Fibroblast of skin of abdomen (primary cell): Measurements from ENCODE around the gene HMGCS1.
"Not testable (repeated sequence)": the region's sequence is repeated elsewhere in the genome, so short reads cannot be mapped to it uniquely, and the experiment has no call there.

ENCODE experiments used
- DNase-seq: peaks from one replicate; pipeline ENCODE4 v3.0.0-alpha.2; 2013

Gene HMGCS1

GRCh38 chr5:43312076-43312661 is 1.0 kb downstream of the HMGCS1 start:
- no peak for DNase-seq

GRCh38 chr5:43309637-43310036 is 3.6 kb downstream of the HMGCS1 start:
- no peak for DNase-seq

DNA sequence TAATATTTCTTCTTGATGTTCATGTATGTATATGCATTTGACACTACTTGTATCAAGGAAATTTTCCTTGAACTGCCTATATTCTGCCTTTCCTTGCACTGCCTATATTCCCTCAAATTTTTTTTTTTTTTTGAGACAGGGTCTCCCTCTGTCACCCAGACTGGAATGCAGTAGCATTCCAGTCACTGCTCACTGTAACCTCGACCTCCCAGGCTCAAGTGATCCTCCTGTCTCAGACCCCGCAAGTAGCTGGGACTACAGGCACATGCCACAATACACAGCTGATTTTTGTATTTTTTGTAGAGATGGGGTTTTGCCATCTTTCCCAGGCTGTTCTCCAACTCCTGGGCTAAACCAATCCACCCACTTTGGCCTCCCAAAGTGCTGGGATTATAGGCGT is 4.1 kb downstream of the HMGCS1 start:
- no peak for DNase-seq

DNA sequence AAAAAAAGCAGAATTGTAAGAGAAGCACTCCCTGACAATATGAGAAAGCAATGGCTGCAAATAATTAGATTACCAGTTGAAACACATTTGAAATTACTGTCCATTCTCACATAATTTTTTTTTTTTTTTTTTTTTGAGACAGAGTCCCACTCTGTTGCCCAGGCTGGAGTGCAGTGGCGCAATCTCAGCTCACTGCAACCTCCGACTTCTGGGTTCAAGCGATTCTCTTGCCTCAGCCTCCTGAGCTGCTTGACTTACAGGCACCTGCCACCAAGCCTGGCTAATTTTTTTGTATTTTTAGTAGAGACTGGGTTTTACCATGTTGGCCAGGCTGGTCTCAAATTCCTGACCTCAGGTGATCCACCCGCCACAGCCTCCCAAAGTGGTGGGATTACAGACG is 6.3 kb downstream of the HMGCS1 start:
- DNase-seq: not testable (repeated sequence)

GRCh38 chr5:43305948-43306565 is 7.2 kb downstream of the HMGCS1 start:
- DNase-seq: peak; percentile 60

DNA sequence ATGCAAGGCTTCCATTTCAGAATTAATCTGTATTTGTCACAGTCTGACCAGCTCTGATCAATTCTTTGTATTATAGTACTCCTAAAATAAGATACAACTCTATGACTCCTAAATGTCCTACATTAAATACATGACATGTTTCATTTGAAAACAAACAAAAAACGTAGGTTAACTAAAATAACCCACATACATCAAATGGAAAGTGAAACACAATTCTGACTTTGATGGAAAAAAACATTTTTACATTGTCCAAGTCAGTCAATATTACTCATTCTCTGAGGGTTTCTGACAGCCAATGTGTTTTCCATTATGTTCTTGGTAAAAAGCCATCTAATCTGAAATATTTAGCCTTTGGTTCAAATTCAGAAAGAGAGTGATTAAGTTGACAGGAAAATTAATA is 8.7 kb downstream of the HMGCS1 start:
- DNase-seq: peak; percentile 52

DNA sequence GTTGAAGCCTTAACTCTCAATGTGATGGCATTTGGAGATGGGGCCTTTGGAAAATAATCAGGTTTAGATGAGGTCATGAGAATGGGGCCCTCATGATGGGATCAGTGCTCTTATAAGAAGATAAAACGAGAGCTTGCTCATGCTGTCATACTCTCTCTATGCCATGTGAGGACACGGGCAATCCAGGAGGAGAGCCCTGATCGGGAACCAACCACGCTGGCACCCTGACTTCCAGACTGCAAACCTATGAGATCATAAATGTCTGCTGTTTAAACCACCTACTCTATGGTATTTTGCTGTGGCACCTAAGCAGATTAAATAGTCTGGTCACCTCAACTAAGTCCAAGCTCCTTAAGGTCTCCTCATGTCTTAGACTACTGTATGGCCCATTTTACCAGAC is 10.0 kb downstream of the HMGCS1 start:
- no peak for DNase-seq

- DNase-seq: no peak
These were observed 10.7 kb downstream of the HMGCS1 start for GRCh38 chr5:43302481-43302880.

GRCh38 chr5:43301653-43302091 is 11.5 kb downstream of the HMGCS1 start:
- DNase-seq: no peak

DNA sequence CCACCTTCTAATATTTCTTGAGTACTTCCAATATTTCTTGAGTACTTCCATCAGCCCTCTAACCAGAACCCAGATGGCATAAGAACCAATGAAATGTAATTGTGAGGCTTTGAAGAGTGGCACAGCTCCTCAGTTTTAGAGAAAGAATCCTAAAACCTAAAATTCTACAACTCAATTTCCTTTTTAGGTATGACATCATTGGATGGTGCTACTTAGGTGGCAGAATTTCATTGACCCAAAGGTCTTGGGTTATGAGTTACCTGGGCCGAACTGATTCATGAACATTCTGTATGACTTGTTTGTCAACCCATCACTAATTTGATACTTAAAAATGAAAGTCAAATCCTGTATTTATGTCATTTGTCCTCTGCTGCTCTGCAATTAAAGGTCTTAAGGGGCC is 13.1 kb downstream of the HMGCS1 start:
- no peak for DNase-seq

DNA sequence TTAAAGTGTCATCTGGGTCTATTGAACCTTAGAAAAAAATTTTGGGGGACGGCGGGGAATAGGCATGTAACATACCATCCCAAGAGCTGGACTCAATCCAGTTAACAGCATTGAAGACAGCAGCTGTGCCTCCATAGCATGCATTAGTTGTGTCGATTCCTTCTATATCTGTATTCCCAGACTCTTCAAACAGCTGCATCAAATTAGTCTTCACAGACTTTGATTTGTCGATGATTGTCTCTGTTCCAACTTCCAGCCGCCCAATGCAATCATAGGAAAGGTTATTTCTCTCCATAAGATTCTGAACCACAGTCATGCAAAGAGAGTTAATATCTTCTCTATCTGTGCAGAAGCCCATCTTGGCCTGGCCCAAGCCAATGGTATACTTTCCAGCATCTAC is 14.8 kb downstream of the HMGCS1 start:
- peak; percentile 45 for DNase-seq

DNA sequence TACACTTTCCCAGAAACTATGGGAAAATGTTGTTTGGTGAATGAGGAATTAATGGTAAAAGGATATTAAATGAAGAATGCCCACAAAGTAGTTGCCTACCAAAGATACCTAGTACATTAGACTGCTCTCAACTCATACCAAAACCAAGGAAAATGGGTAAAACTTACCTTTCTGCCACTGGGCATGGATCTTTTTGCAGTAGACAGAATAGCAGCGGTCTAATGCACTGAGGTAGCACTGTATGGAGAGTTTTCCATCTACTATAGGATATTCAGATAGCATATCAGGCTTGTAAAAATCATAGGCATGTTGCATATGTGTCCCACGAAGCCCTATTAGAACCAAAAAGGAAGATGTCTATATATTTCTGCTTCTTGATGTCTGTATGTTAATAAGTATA is 16.4 kb downstream of the HMGCS1 start:
- no peak for DNase-seq

- DNase-seq: no peak
These were observed 18.0 kb downstream of the HMGCS1 start for GRCh38 chr5:43295202-43295601.

DNA sequence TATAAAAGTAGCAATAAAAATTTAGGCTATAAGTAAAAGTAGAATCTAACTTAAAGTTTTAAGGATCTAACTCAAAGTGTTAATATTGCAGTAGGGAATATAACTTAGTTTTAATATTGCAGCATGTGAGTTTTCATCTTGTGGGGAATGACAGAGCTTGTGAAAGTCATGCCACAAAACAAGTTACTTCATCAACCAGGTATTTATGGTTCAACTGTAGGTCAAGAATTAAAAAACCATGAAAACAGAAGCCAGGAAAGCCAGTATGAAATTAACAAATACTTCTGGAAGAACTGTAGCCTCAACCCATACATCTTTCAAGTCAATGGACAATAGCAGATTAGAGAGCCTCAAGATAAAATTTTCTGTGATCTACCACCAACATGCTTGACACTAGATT is 19.0 kb downstream of the HMGCS1 start:
- peak; percentile 54 for DNase-seq

DNA sequence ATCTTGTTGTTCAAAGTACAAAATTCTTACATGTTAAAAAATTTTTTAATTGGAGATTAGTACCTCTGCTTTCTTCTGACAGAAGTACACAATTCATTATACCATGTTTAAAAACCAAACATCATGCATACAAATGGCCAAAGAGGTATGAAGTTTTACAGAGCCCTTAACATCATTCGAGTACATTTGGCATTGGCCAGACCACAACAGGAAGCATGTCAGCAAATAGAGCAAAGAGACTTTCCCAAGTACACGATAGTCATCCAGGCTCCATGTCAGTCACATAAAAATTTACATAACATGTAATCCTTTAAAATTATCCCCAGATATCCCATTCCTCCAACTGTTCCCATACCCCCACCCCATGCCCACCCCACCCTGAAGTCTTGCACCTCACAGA is 22.5 kb downstream of the HMGCS1 start:
- DNase-seq: no peak

DNA sequence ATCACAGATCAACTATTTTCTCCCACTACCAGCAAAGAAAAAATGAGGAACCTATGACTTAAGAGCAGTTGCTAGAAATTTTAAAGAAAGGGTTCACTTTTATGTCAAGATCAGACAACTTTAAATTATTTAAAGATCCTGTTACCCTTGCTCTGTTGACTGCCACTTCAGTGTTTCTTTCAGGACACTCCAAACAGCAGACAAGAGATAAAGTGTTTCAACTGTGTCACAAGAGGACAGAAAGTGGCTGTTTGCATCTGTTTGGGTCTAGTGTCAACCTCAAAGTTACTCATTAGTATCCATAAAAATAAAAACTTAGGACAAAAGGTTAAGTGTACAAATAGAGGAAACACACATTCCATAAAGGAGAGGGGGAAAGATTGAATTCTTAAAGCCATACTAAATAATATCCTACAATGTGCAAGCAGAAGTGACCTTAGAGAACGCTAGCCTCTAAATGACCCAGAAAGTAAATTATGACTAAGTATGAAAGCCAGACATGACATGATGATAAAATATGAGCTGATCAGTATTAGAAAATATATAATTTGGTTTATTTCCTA is 24.9 kb downstream of the HMGCS1 start:
- DNase-seq: no peak

- no peak for DNase-seq
These were observed 25.7 kb downstream of the HMGCS1 start for GRCh38 chr5:43287493-43287892.

- no peak for DNase-seq
These were observed 26.6 kb downstream of the HMGCS1 start for GRCh38 chr5:43286623-43287022.

DNA sequence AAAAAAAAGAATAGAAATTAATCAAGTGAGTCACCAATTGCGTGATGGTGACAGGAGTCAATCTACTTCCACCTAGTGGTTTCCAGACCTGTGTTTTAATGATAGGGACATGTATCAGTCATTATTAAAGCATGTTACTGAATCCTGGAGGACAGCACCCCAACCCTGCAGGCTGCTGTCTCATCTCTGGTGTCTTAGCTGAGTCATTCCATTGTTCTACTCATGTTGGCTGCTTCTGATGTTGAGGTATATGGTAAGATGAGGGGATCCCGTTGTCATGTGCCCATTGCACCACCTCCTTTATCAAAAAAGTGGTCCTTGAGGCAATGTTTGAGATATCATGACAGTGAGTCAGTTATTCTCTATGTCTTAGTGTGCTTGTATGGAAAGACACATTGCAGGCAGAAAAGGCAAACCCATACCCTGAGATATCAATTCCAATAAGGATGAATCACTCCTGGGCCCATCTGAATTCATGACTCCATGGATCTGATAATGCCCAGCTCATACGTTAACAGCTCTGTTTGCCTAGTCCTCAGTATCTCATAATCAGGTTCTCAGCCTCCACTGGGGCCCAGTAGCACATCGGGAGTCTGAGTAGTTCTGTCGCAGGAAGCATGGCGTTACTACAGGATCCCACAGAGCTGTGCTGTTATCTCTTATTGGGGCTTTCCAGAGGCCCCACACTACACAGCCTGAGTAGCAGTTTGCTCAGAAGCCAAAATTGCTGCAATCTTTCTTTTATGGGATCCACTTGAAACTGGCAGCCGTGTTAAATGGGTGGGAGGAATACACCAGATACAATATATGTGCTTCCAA is 31.2 kb downstream of the HMGCS1 start:
- peak; percentile 16 for DNase-seq

DNA sequence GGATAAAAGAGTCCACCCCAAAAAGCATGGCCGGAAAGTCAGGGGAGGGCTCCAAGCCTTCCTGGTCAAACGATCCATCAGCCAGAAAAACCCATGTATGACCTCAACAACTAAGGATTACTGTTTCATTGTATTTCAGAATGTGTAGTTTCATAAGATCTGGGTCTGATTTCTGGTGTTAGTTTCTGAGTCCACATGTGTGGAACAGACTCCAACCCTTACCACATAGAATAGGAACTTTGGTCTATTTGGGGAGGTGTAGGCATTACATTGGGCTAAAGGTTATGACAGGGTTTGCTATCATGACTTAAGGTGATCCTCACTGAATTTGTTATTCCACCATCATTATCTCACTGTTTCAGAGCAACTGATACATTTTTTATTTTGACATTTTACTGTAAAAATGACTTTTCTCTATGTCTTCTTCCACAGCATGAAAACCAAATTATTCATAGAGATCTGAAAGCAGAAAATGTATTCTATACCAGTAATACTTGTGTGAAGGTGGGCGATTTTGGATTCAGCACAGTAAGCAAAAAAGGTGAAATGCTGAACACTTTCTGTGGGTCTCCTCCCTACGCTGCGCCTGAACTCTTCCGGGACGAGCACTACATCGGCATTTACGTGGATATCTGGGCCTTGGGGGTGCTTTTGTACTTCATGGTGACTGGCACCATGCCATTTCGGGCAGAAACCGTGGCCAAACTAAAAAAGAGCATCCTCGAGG is 33.5 kb downstream of the HMGCS1 start:
- no peak for DNase-seq

- no peak for DNase-seq
These were observed 37.8 kb downstream of the HMGCS1 start for GRCh38 chr5:43275391-43275790.

DNA sequence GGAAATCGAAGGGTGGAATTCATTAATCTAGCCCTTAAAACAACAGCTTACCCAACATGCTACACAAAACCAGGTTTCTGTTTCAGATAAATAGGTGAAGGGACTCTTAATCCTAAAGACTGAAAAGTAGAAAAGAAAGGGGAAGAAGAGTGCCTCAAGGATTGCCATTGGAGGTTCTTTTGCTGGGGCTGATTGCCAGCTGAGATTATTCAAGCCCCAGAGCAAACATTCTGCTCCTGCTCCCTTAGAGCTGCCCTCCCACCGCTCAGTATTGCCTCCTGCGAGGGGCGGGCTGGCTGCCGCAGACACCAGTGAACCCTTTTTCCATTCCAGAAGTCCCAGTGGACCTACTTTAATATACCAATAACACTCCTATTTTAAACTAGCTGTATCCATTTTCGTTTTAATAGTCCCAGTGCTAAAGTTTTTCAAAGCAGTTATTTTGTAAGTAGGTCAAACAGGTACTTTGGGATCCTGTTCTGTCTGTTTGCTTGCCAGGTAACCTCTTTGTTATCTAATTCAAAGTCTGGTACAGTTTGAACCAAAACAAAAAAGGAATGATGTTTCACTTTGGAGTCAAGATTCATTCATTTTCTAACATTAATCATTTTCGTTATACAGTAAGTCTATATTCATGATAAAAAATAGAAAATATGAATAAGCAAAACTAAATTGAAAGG is 38.6 kb downstream of the HMGCS1 start:
- no peak for DNase-seq
